Umbilical cord (tissue), 2 donors: ENCODE data around the gene ATAT1. TPM values are rescaled to one million over a fixed set of nuclear protein-coding genes. Genes with fewer than 3 reads are reported as not detected.
A peak's percentile ranks its signal among the peaks of the same experiment; 100 is the strongest.

ENCODE experiments used
- DNase-seq: peaks from one replicate; pipeline ENCODE4 v3.0.0-alpha.2; 2015; ENCODE audit warnings: low spot score
- total RNA-seq: library from RNA; depleted of rRNA; stranded (reverse); fragments of >200 nt; gene quantifications from one replicate; pipeline ENCODE4 v1.2.3, GENCODE V29; 2014; ENCODE audit warnings: low replicate concordance; ENCODE audit not compliant: insufficient read depth

The ATAT1 gene
- total RNA-seq, 1 donor from 2014 or later, result 1.9 TPM

DNA sequence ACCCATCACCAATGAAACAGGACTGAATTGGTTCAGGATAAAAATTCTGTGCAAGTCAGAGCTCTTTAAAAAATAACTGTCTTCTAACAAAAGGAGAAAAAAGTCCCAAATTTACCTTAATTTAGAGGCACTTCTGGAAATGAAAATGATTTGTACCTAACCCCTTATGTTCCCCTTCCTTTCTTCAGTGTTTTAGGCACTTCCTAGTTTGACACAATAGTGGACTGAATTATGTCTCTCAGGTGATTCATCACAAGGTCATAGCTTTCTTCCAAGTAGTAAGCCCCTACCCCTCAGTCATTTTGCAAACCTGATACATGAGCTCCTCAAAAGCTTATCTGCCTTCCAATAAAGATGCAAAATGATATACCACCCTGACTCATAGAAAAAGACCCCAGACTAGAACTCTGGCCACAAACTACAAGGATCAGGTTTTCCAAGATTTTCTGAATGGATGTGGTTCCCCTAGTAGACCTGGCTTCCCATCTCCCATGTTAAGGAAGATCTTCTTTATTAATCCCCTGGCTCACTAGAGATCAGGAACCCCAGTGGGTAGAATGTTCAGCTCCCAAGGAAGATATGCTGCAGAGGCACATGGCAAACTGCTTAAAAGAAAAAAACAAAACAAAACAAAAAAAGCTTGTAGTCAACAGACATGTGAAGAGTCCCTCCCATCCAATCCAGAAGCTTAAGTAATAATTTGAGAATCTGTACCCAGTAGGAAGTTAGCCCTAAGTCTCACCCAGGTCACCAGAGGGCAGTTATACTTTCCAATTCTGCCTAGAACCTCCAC, 13.2 kb upstream of the ATAT1 start:
- DNase-seq, result peak; percentile 39

DNA sequence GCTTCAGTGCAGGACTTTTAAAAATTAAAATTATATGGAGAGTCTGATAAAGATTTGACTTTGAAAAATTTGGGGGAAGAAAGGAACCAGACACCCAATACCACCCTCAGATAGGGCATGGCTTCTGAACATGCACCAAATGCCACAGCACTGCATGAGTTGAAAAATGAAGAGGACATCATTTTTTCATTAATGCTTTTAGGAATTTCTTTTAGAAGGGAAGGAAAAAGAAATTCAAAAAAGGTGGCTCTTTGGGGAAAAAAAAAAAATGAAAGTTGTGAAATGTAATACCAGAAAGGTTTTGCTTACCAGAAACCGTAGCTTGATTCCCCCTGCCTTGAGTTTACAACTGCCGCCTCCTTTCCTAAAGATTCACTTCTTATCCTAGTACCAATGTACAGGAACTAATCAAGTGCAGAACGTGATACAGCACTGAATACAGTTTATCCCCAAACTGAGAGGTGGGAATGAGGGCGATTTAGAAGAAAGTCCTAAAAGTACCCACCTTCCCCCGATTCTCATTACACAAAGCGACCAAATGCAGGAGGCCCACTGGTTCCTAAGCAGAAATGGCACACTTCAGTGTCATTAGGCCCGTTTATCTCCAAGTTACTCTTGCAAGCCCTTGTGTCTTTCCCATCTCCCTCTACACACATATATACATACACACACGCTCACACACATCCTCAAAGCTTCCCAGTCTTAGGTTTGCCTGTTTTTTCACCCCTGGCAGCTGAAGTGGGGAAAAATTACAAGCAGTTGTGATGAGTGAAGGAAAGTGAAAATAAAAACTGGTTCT, 12.4 kb upstream of the ATAT1 start:
- DNase-seq, result peak; percentile 32

DNA sequence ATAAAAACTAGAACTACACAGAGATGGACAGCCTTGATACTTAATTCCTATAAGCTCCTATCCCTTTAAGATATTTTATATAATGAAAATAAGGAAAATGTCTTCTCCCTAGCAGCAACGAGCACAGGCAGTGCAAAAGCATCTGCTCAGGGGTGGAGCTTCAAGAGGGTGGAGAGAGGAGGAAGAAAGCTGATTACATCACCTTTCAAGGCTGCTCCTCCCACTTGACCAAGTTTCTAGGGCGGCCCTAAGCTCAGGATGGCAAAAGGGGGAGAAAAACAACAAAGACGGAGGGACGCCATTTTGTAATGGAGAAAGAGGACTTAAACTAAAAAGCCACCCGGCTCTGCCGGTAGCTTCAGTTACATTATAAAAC, 11.8 kb upstream of the ATAT1 start:
- peak; percentile 99 for DNase-seq

DNA sequence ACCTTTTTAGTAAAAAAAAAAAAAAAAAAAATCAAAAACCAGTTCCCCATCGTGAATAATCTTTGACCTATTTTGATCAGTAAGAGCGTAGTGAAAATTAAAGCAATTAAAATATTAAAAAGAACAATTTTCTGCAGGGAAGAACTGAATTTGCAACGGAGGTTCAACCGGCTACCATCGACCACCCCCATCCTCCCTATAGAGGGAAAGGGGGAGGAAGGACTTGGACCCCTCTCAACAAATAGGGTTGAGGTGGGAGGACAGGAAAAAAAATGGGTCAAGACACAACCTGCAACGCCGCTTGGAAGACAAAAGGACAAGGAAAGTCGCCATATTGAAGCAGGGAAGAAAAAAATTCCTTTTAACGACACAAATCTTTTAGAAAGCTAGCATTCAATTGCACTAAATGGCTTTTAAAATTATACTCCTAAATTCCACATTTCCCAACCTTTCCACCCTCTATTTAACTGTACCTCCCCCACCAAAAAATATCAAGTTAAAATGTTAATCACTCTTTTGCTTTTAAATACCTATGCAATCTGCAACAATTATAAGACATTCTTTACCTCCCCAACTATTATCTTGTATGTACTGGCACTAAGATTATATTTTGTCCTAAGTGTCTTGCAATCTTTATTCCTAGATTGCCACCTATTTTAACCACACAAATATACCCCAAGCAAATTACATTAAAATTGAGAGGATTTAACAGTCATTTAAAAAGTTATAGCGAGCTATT, 11.3 kb upstream of the ATAT1 start:
- DNase-seq, result peak; percentile 87

DNA sequence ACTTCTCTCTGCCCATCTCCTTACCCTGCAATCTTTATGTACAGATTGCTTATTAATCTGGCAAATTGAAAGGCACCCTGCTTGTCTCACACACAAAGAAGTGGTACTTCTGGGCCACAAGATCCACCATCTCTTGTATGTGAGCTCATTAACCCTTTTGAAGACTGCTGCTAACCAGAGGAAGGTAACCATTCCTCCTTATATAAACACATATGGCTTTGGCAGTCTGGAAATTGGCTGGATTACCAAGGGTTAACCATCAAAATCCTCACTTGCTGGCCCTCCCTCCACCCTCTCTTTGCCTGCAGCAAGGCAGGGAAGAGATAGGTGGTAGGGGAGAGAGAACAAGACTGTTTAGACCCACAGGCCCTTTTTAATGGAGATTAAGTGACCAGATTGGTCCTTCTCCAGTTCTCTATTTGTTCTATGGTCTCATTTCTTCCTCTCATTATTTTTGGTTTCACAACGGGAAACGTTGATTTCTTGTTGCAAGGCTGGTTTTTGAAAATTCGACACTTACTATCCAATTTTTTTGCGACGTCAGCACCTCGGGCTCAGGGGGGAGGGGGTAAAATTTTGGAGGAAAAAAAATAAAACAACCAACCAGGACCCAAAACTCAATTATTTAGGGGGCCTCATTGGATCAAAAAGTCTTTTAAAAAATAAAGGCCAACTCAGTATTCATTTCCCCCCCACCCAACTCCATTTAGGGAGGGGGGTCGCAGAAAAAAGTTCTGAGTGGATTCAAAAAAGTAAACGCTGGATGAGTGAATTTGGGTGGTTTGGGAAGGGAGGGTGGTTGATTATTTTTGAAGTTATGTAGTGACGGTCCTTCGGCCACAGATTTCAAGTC, 10.5 kb upstream of the ATAT1 start:
- peak; percentile 59 for DNase-seq

DNA sequence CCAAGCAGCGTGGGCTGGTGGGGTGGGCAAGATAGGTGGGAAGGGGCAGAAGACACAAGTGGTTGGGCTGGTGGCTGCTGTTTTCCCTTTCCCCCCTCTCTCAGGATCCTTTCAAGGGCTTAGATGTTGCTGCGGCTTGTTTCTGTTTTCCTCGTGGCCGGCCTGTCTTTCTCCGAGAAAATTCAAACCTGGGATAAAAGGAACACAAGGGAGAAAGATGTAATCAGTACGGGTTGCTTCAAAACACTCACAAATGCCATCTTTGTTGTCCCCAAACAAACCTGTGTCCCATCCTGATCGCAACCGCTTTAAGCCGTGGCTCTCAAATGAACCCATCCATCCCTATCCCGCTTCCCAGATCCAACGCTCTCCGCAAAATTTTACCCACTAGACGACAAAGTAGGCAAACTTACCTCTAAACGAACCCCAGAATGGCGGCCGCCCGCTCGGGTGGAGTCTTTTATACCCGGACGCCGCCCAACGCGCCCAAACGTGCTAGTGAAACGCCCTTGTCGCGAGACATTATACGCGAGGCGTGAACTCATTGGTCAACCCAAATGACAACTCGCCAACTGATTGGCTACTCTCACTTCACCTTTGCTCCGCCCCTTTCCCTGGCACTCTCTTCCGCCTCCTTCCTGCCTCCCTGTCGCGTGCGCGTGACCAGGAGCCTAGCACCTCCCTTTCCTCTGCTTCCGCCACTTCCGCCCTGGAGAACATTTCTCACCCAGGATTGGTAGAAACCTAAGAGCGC, 9.7 kb upstream of the ATAT1 start, which contains the start of gene PPP1R10:
TSS of gene PPP1R10 (minus strand) at position 433 of the 754 bp plus-strand sequence. CDS start 7,299 bp downstream, outside the sequence.
- DNase-seq, result peak; percentile 100

DNA sequence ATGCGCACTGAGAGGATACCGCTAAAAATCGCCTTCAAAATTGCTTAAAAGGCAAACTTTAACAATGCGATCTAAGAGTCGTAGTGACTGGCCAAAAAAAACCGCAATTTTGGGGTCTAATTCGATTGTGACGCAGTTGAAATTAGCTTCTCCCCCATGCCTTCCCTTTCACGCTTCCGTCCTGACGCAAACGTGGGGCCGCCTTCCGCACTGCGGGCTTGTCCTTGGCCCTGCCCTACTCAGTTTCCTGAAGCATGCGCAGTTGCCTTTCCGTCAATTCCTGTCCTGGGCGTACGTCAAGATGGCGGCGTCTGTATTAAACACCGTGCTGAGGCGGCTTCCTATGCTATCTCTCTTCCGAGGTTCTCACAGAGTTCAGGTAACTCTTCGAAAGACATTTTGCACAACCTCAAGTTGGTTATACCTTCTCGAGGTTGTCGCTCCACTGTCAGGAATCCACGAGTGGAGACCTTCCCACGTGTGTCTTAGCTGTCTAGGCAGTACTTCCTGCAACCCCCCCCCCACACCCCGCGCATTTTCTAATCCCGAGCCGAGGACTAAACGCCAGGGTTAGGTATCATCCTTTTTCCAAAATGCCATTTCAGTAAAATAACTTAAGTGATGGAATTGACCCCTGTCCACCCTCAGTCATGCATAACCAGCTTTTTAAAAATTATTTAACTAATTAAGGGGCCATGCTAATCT, 9.0 kb upstream of the ATAT1 start, which contains the start of gene MRPS18B:
TSS of gene MRPS18B (plus strand) at position 276 of the 705 bp plus-strand sequence. CDS start at position 302, 26 bp downstream.
- DNase-seq, result peak; percentile 100

DNA sequence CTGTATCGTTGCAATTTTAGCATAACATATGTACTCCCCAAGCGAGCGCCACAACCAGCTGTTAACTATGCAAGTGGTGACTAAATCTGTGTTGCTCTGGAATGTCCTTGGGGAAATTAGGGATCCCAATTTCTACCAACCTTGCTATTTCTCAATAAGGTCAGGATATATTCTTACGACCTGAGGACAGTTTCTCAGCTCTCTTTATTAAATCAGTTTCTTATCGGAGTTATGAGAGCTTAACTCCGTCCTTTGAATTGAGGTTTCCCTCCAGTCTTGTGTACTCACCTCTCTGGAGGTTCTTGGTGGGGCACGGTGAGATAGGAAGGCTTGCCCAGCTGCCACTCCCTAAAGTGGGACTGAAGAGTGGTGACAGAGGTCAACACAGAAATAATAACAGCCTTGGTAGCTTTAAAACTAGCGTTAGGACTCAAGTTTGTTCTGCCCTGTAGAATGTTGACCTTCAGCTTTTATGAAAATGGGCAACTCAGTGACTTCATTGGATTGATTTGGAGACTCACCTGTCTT, 8.3 kb upstream of the ATAT1 start:
- no peak for DNase-seq

DNA sequence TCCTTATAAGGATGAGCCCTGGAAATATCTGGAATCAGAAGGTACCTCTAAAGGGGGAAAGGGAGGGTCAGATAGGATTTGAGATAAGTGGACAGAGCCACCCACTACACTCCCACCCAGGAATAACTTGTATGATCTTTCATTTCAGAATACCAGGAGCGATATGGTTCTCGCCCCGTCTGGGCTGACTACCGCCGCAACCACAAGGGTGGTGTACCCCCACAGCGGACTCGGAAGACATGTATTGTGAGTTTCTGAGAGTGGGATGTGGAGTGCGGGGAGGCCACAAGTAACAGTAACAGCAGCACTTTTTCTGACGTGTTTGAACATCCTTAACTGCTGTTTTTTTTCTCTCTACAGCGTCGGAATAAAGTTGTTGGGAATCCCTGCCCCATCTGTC, 7.1 kb upstream of the ATAT1 start:
- DNase-seq, result no peak

DNA sequence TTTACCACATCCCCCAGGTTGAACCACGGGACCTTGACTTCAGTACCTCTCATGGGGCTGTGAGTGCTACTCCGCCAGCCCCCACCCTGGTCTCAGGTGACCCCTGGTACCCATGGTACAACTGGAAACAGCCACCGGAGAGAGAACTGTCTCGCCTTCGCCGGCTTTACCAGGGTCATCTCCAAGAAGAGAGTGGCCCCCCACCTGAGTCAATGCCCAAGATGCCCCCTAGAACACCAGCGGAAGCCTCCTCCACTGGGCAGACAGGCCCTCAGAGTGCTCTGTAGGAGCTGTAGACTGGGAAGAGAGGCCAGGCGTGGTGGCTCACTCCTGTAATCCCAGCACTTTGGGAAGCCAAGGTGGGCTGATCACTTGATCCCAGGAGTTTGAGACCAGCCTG, 1.2 kb upstream of the ATAT1 start:
- no peak for DNase-seq

DNA sequence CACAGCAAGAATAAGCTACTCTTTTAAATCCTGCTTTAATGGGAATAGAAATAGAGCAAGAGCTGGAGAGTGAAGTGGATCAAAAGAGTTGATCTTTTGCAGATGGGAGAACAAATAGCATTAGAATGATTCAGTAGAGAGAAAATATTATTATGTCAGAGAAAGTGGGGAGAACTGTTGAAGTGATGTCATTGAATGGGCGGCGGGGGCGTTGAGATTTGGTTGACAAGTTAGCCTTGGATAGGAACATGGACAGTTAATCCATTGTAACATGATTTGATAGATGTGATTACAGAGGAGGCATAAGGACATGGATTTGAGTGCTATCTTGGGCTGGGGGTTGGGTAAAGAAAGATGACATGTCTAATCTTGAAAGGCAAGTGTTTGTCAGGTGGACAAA, 9.2 kb downstream of the ATAT1 start:
- no peak for DNase-seq

DNA sequence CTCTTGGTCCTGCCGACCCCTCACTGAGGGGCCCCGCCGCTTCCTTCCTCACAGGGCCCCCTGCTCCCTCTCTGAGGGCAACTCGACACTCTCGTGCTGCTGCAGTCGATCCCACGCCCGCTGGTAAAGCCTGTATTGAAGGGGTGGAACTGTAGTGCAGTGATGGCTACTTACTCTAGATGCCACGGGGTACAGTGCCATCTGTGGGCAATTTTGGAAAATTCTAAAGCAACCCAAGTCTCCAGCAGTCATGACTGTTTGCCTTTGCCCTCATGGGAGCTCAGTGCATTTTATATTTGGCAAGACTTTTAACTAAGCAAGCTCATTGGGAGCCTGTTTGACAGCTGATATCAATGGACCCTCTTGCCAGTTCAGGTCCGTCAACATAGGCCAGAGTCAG, 13.8 kb downstream of the ATAT1 start:
- DNase-seq, result no peak

DNA sequence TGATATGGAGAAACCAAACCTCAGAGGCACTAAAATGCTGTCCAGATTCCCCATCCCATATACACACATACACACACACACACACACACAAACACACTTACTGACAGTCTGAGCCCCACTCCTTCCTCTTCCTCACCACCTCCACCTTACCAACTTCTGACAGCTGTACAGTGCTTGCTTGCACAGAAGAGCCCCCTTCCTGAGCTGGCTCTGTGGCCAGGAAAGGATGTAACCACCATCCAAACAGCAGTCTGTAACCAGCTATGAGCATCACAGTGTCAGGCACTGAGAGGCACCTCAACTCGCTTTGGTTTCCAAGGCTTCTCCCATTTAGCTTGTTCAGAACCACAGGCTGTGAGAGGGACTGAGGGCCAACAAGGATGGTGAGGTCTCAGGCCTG, 14.4 kb downstream of the ATAT1 start:
- no peak for DNase-seq

DNA sequence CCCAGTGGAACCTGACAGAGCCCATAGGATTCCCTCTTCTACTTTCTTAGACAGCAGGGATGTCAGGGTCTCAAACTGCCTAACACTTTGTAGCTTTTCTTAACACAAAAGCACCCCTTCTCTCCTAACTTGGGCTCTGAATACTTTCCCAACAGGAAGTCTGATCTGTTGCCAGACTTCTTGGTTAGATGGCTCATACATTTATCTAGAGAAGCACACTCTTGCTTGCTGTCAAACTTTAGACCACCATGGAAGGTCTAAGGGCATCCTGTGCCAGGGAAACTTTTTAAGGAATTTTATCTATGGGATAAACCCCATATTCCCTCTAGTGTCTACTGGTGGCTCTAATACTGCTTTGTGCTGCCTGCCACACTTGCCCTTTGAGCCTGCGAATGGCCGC, 17.0 kb downstream of the ATAT1 start:
- no peak for DNase-seq

DNA sequence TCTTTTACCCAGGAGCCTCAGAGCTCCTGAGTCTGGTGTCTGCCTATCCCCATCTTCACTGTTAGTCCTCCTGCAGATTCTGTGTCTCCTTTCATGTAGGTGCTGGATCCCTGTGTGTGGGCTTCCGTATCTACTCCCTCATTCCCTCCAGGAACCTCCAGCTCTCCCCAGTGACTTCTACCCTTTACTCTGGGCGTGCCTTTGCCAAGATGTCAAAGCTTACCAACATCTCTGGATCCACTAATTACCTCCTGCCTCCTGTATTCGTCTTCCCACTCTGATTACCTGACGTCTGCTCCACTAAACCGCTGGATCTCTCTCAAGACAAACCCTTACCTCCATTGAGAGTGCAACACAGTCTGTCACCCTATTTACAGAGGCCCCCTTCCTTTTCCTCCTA, 18.1 kb downstream of the ATAT1 start:
- DNase-seq, result no peak

DNA sequence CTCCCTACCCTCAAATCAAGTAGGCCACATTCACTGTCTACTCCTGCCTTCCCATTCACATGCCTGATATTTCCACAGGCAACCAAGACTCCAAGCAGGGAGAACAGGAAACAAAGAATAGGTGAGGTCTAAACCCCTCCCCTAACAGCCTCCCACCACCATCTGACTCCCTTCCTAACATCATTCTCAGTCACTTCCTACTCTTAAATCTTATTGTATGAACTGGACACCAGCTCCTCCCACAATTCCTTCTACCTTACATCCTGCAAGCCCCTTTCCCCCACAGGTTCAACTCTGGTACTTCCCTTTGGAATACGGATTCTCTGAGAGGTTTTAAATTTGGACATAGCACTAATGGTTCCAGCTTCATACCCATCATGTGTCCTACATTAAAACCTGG, 19.3 kb downstream of the ATAT1 start:
- no peak for DNase-seq

DNA sequence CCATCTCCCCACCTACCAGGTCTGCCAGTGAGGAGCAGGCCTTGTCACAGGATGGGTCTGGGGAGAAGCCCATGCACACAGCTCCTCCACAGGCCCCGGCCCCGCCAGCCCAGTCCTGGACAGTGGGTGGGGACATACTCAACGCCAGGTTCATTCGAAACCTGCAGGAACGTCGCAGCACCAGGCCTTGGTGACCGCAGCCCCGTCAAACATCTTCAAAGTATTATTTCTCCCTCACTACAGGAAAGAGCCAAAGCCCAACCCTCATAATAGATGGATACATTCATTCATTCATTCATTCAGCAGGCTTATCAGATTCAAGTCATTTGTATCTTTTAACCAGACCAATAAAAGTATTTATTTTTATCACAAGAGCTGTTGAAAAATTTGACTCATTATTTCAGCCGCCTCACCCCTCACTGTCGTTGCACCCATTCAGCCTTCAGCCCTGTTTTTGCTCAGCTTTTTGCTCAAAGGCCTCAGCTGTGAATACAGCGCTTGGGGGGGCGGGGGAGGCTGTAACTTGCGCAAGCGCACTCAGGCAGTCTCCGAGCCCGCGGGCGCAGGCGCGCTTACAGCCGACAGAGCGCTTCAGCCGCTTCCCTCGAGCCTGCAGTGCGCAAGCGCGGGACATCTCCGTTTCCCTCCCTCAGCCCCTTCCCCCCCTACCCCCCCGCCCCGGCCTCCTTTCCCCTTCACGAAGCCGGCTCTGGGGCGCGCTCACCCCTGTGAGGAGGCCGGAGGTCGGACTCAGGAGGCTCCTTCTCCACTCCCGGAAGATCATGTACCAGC, 20.0 kb downstream of the ATAT1 start, which contains the start of gene C6orf136:
TSS of gene C6orf136 (plus strand) at position 684 of the 792 bp plus-strand sequence. CDS start at position 783, 99 bp downstream.
- peak; percentile 97 for DNase-seq
